D721Med (cell line): ENCODE data around the gene OLIG3.

Experiments used
- DNase-seq: peaks from one replicate; pipeline ENCODE4 v3.0.0; 2011; ENCODE audit warnings: low spot score; ENCODE audit not compliant: insufficient read length
- FAIRE-seq: peaks from 2 replicates; lab custom pipeline; 2011; peaks lifted over from hg19 to GRCh38; lab: Jason Lieb, UNC
- CTCF ChIP-seq: IDR thresholded peaks from 2 replicates; pipeline ENCODE4 v1.5.1; 2012; ENCODE audit warnings: mild to moderate bottlenecking, control low read depth; ENCODE audit not compliant: insufficient read depth; ENCODE audit errors: missing control alignments

OLIG3 gene

GRCh38 chr6:137530404-137530803 lies 36.2 kb upstream of the OLIG3 start:
- FAIRE-seq: no peak
- TF ChIP-seq CTCF: no peak
- DNase-seq: no peak

- no peak for TF ChIP-seq CTCF
- FAIRE-seq (no peak), DNase-seq (no peak)
These were observed 28.6 kb upstream of the OLIG3 start for GRCh38 chr6:137522831-137523230.

GRCh38 chr6:137522198-137522798 lies 28.1 kb upstream of the OLIG3 start:
- no peak for TF ChIP-seq CTCF
- DNase-seq (no peak), FAIRE-seq (no peak)

GRCh38 chr6:137520520-137520919 lies 26.3 kb upstream of the OLIG3 start:
- no peak for TF ChIP-seq CTCF
- DNase-seq (no peak), FAIRE-seq (no peak)

- no peak for TF ChIP-seq CTCF
- DNase-seq (no peak), FAIRE-seq (no peak)
These were observed 25.5 kb upstream of the OLIG3 start for GRCh38 chr6:137519629-137520176.

- TF ChIP-seq CTCF: no peak
These were observed 24.3 kb upstream of the OLIG3 start for GRCh38 chr6:137518386-137518983.

GRCh38 chr6:137514418-137514817 lies 20.2 kb upstream of the OLIG3 start:
- TF ChIP-seq CTCF: no peak
- no peak for FAIRE-seq
- no peak for DNase-seq

More at GRCh38 chr6:137518386-137518983, 24.3 kb upstream of the OLIG3 start:
- no peak for DNase-seq
- no peak for FAIRE-seq
